NCI-H460 (cell line): ENCODE data around the gene ASCC1. TPM values are rescaled to one million over a fixed set of nuclear protein-coding genes. Genes with fewer than 3 reads are reported as not detected.
"Not testable (repeated sequence)": the region's sequence is repeated elsewhere in the genome, so short reads cannot be mapped to it uniquely, and the experiment has no call there.

Experiments used
- DNase-seq: peaks from one replicate; pipeline ENCODE4 v3.0.0-alpha.2; 2016; ENCODE audit warnings: low read depth; ENCODE audit errors: extremely low read depth
- total RNA-seq: library from RNA; depleted of rRNA; stranded (reverse); fragments of >200 nt; shearing (Covaris generic); gene quantifications from 2 replicates; pipeline ENCODE4 v1.2.3, GENCODE V29; 2014

The ASCC1 gene
- total RNA-seq, 1 experiment from 2014 or later: 59.7 TPM

DNA sequence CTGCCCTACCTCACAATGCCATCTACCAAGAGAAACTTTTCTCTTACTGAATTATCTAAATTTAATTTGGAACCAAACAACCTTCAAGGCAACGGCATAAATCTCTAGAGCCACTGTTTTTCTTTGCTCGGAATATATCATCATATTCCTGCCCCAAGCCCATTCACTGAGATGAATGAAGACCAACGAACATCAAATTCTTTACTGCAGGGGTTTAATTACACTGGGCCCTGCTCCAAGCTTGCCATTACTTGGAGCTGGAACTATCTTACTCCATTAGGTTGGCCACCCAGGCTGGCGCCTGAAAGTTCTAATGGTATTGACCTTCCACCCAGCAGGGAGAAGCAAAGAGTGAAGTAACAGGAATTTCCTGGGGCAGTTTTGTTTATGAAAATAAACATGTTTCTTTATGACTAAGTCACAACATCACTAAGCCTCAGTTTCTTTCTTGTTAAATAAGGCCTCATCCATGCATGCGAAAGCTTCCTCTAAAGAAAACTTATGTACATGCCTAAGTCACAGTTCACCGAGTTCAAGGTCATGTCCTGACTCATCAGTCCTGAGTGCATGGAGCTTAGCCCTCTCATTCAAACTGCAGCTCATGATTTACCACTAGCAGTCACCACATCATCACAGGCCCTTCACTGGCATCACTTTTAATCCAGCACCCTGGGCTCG, 42.3 kb downstream of the ASCC1 start:
- peak; percentile 60 for DNase-seq

DNA sequence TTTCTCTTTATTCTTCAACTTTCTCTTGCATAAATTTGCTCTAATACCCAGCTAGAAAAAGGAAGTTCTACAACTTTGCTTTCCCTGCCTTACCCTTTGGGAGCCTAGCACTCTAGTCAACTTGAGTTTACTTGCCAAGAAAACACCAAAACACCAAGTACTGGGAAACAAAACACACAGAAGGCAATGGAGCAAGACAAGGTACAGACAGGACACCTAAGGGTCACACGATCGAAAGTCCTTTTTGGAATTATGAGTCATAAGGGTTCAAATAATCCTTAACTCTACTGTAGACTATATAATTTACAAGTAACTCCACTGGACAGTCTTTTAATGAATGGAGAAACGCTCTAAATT, 42.8 kb downstream of the ASCC1 start:
- no peak for DNase-seq

DNA sequence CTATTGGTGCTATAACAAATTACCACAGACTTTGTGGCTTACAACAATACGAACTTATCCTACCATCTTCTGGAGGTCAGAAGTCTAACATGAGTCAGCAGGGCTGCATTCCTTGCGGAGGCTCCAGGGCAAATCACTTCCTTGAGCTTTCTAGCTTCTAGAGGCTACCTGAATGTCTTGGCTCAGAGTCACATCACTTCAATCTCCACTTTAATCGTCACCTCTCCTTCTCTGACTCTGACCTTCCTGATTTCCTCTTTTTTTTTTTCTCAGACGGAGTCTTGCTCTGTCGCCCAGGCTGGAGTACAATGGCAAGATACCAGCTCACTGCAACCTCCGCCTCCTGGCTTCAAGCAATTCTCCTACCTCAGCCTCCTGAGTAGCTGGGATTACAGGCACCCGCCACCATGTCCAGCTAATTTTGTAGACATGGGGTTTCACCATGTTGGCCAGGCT, 44.9 kb downstream of the ASCC1 start:
- DNase-seq: peak; percentile 54

DNA sequence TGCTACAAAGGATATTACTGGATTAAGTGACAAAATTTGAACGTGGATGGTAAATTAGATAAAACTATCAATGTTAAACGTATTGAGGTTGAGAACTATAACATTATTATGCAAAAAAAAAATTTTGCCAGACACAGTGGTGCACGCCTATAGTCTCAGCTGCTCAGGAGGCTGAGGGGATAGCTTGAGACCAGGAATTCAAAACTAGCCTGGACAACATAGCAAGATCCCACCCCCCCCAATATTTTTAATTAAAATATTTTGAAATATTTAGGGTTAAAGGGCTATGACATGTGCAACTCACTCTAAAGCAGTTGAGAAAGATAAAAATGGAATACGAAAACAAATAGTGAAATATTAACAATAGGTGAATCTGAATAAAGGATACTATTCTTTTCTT, 45.3 kb downstream of the ASCC1 start:
- no peak for DNase-seq

DNA sequence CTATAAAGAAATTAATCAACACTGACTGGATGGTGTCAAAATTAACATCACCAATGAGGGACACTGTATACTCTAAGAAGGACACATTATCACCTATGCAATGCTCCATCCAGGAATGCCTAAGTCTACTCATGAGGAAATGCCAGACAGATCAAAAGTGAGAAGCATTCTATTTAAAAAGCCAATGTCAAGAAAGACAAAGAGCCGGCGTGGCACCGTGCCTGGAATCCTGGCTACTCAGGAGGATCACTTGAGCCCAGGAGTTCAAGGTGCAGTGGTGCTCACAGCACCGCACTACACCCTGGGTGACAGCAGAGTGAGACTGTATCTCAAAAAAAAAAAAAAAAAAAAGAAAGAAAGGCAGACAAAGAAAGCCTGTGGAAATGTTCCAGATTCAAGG, 45.8 kb downstream of the ASCC1 start:
- DNase-seq: no peak

DNA sequence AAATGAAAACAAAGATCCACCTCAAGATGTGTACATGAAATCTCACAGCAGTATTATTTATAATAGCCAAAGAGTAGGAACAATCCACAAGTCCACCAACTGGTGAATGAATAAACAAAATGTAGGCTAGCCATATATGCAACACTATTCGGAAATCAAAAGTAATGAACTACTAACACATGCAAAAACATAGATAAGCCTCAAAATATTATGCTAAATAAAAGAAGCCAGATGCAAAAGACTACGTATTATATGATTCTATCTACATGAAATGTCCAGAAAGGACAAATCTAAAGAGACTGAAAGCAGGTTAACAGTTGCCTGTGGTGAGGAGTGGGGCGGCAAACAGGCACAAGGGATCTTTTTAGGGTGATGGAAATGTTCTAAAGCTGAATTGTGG, 49.0 kb downstream of the ASCC1 start:
- DNase-seq: no peak

DNA sequence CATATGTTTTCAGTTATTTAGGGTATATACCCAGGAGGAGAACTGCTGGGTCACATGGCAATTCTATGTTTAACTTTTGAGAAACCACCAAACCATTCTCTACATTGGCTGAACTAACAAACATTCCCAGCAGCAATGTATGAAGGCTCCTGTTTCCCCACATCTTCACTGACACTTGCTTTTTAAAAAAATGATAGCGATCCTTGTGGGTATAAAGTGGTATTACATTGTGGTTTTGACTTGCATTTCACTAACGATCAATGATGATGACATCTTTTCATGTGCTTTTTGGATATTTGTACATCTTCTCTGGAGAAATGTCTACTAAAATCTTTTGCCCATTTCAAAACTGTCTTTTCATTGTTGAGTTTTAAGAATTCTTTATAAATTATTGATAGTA, 51.5 kb downstream of the ASCC1 start:
- DNase-seq: no peak

DNA sequence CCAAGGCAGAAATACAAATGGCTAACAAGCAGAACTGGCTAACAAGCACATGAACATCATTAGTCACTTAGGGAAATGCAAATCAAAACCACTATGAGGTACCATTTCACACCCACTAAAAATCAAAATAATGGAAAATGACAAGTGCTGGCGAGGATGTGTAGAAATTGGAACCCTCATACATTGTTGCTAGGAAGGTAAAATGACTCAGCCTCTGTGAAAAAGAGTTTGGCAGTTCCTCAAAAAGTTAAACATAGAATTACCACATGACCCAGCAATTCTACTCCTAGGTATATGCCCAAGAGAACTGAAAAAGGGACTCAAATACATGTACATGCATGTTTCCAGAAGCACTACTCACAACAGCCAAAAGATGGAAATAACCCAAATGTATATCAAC, 53.1 kb downstream of the ASCC1 start:
- DNase-seq: no peak

DNA sequence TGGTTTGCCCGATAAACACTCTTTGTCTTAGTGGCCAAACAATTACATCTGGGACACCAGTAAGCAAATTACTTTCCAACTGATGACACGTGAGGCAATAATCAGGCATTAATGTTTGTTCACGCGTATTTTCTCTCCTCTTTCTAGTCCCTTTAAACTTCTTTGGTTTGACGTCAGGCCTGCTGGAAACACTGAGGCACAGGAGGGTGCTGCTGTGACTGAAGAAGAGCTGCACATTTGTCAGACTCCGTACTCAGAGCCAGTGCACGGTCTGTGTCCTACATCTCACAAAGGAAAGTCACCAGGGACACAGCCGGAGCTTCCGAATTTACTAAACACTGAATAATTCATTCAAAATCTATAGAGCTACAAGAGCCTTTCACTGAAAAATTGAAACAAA, 57.9 kb downstream of the ASCC1 start:
- no peak for DNase-seq

DNA sequence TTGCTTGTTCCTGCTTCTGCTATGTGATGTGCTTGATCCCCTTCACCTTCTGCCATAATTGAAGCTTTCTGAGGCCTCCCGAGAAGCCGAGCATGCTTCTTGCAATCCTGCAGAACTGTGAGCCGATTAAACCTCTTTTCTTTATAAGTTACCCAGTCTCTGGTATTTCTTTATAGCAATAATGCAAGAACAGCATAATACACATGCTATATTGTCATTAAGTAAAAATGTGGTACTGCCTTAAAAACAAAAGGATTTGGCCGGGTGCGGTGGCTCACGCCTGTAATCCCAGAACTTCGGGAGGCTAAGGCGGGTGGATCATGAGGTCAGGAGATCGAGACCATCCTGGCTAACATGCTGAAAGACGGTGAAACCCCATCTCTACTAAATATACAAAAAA, 59.9 kb downstream of the ASCC1 start:
- no peak for DNase-seq

DNA sequence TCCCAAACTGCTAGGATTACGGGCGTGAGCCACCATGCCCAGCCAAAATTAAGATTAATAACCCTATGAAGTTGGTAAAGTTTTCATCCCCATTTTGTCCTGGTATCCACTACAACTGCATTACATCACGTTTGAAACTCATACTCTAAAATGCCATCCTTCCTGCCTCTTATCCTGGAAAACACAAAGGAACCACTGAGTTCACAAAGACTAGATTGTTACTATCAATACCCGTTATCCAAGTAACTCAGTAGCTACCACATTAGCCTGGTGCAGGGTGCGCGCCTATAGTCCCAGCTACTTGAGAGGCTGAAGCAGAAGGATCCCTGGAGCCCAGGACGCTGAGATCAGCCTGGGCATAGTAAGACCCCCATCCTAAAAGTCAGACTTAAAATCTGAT, 63.8 kb downstream of the ASCC1 start:
- no peak for DNase-seq

DNA sequence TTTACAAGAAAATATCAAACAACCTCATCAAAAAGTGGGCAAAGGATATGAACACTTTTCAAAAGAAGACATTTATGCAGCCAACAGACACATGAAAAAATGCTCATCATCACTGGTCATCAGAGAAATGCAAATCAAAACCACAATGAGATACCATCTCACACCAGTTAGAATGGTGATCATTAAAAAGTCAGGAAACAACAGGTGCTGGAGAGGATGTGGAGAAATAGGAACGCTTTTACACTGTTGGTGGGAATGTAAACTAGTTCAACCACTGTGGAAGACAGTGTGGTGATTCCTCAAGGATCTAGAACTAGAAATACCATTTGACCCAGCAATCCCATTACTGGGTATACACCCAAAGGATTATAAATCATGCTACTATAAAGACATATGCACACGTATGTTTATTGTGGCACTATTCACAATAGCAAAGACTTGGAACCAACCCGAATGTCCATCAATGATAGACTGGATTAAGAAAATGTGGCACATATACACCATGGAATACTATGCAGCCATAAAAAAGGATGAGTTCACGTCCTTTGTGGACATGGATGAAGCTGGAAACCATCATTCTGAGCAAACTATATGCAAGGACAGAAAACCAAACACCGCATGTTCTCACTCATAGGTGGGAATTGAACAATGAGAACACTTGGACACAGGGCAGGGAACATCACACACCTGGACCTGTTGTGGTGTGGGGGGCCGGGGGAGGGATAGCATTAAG, 65.2 kb downstream of the ASCC1 start:
- not testable (repeated sequence) for DNase-seq

DNA sequence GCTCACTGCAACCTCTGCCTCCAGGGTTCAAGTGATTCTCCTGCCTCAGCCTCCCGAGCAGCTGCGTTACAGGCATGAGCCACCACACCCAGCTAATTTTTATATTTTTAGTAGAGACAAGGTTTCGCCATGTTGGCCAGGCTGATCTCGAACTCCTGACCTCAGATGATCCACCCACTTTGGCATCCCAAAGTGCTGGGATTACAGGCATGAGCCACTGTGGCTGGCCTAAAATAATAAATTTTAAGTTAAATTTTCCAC, 68.8 kb downstream of the ASCC1 start:
- DNase-seq: not testable (repeated sequence)

DNA sequence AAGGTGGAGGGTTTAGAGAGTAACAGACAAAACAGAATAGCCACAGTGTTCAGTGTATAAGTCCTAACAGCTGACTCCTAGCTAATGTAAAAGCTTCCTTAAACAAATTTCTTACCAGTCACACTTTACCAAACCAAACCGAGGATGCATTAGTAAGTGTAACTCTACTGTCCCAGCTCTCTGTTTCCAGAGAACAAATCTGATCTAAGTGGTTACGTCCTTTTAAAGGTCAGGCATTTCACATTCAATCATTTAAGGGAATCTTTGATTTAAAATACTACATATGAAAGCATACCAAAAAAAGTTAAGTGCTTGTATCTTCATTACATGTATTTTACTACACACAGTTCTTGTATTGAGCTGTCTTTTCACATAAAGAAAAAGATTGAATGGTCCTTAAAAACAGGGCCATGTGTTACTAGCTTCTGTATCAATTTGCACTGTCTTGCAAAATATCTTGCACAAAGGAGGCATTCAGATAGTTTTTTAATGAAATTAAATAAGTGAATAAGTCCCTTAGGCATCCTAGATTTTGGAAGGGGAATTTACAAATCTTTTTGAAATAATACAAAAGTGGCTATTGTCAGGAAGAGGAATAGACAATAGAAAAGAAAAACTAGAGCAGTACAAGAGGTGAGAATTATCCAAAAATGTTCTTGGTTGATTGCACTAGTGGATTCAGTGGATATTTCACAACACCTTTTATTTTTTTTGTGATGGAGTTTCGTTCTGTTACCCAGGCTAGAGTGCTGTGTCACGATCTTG, 69.3 kb downstream of the ASCC1 start:
- peak; percentile 23 for DNase-seq

DNA sequence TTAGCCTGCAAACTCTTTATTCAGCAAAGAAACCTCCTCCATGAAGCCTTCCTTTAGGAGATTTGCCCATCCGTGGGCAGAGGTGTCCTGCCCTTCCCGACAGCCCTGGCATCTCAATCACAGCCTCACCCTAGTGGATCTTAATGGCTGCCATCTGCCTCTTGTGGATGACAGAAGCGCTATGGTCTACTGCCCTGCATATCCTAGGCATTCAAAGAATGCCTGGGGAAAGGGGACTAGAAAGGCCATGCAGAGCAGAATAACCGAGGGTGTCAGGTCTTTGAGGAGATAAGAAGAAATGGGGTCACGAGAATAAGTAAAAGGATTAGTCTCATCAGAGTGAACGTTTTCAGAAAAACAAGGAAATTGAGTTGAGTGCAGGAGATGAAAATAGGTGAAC, 70.0 kb downstream of the ASCC1 start:
- no peak for DNase-seq

DNA sequence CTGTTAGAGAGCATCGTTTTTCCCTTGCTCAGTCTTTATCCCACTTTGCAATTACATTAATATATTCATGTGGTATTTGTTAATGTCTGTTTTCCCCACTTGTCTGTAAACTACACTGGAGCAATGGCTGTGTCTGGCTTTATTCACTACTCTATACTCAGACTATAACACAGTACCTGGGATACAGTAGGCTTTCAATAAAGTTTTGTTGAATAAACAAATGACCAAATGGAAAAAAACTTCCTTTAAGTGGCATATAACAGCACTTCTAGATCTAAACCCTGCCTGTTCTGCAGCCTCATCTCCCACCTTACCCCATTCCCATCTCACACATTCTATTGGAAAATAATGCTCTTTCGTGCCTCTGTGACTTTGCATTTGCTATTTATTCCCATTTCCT, 70.4 kb downstream of the ASCC1 start:
- DNase-seq: no peak

DNA sequence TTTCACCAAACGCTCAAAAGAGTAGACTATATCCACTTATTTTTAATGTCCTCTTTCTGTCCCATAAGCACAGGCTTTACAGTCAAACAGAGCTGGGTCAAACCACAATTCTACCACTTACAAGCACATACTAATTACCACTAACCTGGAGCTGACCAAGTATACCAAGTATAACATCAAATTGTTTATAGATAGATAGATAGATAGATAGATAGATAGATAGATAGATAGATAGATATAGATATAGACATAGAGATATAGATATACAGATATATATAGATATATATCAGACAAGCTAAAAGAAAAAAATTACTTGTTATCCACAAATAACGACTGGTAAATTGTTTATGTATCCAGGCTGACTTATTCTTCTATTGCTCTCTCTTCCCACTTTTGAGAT, 75.2 kb downstream of the ASCC1 start:
- no peak for DNase-seq

DNA sequence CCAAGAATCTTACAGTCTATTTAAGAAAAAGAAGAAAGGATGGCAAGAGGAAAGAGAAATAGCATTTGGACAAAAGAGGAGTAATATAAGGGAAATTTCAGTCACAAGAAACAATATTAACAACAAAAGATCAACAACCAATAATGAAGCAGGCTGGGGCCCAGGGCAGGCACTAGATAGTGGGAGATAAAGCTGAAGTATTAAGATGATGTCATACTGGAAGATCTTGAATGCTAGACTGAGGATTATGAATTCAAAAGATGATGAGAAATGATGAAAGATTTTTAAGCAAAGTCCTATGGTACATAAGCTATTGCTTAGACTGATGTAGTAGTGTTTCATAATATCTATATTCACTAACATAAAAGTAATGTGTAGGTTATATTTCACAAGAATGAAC, 75.9 kb downstream of the ASCC1 start:
- DNase-seq: no peak

DNA sequence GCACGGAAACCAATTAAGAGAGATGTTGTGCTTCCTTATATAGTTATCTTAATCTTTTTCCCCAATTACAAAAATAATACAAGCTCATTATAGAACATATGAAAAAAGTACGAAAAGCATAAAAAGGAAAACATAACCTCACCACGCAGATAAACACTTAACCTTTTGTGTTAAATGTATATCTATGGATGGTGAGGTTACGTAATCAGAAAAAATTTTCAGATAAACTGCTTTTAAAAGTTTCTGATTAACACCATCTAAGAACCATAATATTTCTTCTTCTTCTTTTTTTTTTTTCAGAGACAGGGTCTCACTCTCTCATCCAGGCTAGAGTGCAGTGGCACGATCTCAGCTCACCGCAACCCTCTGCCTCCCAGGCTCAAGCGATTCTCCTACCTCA, 78.5 kb downstream of the ASCC1 start:
- no peak for DNase-seq

DNA sequence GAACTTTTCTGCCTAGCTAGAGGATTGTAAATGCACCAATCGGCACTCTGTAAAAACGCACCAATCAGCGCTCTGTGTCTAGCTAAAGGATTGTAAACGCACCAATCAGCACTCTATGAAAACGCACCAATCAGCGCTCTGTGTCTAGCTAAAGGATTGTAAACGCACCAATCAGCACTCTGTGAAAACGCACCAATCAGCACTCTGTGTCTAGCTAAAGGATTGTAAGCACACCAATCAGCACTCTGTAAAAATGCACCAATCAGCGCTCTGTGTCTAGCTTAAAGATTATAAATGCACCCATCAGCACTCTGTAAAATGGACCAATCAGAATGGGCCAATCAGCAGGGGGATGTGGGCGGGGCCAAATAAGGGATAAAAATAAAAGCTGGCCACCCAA, 79.9 kb downstream of the ASCC1 start:
- not testable (repeated sequence) for DNase-seq

DNA sequence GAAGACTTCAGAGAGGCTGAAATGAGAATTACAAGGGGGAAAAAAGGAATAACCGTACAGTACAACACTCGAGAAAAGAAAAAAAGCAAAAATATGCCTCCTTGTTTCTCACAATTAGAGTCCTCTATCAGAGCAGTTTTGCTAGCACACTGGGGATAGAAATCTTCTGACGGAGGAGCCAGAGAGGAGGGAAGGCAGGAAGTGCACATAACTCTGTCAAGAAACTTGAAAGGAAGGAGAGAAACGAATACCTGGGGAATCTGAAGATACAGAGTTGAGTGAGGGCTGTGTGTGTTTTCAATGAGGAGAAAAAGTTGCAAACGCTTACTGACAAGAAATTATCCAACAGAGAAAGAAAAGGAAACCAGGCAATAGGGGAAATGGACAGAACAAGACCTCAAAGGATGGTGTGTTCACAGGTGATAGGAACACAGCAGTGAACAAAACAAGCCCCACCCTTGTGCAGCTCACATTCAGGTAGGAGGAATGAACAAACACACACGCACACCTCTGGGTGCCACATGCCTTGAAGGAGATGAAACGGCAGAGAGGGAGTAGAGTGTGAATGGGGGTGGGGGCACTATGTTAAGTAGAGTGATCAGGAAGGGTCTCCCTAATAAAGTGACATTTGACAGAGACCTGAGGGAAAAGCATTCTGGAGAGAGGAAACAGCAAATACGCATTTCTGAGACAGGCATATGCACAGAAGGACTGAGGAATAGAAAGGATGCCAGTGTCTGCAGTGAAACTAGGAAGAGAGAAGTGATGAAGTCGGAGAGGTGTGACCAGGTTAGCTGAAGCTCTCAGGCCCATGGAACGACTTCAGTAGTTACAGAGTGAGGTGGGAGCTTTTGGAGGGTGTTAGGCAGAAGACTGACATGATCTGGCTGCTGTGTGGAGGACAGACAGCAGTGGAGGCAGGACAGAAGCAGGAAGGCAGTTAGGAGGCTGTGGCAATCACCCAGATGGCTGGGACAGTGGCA, 81.0 kb downstream of the ASCC1 start:
- DNase-seq: no peak
